ENCODE data around the gene CAPRIN1.

Gene CAPRIN1

DNA sequence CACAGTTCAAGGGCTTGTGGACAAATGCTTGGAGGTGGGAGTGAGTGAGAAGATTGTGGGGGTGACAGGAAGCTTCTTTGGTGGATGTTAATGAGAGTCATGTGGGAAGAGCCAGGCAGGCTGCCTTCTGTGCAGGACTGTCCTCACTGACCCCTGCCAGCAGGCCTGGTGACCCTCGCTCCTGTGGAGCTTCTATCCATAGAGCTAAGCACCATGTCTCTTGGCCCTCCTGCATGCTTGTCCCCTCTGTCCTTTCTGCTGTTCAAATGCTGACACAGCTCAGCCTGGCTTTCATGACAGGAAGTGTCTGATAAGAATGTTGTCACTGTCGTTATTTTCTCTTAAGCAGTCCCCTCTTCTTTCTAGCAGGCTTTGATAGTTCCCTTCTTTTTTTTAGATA, 91.5 kb downstream of the CAPRIN1 start:
- POLR2A ChIA-PET = no interaction called here
- CTCF ChIA-PET = interaction anchor here (0.9 to 1.5 kb wide), 2 partner anchors 33 to 146 kb away, joined by 3 to 4 read pairs; no protein-coding TSS in a partner anchor
- no peak for DNase-seq (ENCODE audit: low read depth, low spot score)

GRCh38 chr11:34145073-34145472, 93.5 kb downstream of the CAPRIN1 start:
- no peak for TF ChIP-seq CTCF (IDR thresholded peaks at IDR 0.05; ENCODE audit: insufficient read depth, low read length, missing control alignments)

More for the DNA sequence above, 91.5 kb downstream of the CAPRIN1 start:
- TF ChIP-seq CTCF (IDR thresholded peaks at IDR 0.05; ENCODE audit: insufficient read depth, low read length, missing control alignments) = no peak
- H3K4me3 ChIP-seq (ENCODE audit: low read depth, low read length) = no peak overlapping the region

DNA sequence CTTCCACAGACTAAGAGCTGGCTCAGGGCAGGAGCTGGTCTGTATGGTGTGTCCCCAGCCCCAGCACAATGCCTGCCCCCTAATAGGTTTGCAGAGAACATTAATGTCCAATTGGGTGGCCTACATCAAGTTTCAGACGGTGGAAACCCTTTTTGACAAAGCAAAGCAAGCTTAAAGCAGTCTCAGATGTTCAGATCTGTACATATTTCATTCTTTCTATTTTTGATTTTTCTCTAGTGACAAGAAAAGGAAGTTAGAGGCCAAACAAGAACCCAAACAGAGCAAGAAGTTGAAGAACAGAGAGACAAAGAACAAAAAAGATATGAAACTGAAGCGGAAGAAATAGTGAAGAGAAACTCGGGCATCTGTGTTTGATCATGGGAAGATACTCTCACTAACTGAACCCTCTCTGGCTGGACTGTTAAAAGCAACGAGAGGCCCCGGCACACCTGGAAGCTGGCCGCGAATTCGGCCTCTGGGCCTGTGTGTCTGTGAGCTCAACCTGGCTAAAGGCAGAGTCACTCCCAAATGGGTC, 94.4 kb downstream of the CAPRIN1 start:
- no peak overlapping the region for H3K4me3 ChIP-seq (ENCODE audit: low read depth, low read length)
- DNase-seq (ENCODE audit: low read depth, low spot score) = no peak
- ChIA-PET POLR2A (no interaction called here), CTCF (interaction anchor here (1.1 to 1.5 kb wide), 3 partner anchors 22 to 34 kb away, joined by 3 to 8 read pairs (median 3); no protein-coding TSS in a partner anchor)
- TF ChIP-seq CTCF (IDR thresholded peaks at IDR 0.05; ENCODE audit: insufficient read depth, low read length, missing control alignments) = no peak

More at GRCh38 chr11:34145073-34145472, 93.5 kb downstream of the CAPRIN1 start:
- ChIA-PET POLR2A (no interaction called here), CTCF (interaction anchor here (1.1 to 1.3 kb wide), 3 partner anchors 20 to 35 kb away, joined by 3 read pairs; no protein-coding TSS in a partner anchor)
- DNase-seq (ENCODE audit: low read depth, low spot score) = no peak
- H3K4me3 ChIP-seq (ENCODE audit: low read depth, low read length) = no peak overlapping the region

DNA sequence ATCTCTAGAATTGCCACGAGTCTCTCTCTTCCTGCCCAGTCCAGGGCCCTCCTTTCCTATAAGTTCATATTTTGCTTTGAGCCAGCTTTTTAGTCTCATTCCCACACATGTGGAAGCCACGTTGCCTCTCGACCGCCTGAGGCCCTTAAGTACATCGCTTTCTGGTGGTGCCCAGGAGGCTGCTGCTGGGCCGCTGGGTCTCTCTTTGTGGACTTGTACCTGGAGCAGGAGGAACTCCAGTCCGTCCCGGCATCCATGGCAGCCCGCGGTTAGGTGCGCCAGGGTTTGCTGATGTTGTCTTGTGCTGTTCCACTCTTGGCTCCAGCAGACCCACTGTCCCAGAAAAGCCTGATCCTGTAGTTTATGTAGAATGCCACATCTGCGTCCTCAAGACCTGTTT, 94.9 kb downstream of the CAPRIN1 start:
- no peak for TF ChIP-seq CTCF (IDR thresholded peaks at IDR 0.05; ENCODE audit: insufficient read depth, low read length, missing control alignments)
- ChIA-PET CTCF (interaction anchor here (1.5 kb wide), 1 partner anchor 28 kb away, joined by 8 read pairs; no protein-coding TSS in a partner anchor), POLR2A (no interaction called here)
- no peak for DNase-seq (ENCODE audit: low read depth, low spot score)
- H3K4me3 ChIP-seq (ENCODE audit: low read depth, low read length) = no peak overlapping the region

GRCh38 chr11:34146866-34147265, 95.3 kb downstream of the CAPRIN1 start:
- CTCF ChIA-PET = interaction anchor here (1.5 kb wide), 1 partner anchor 28 kb away, joined by 8 read pairs; no protein-coding TSS in a partner anchor
- no peak overlapping the region for H3K4me3 ChIP-seq (ENCODE audit: low read depth, low read length)
- POLR2A ChIA-PET = no interaction called here
- no peak for TF ChIP-seq CTCF (IDR thresholded peaks at IDR 0.05; ENCODE audit: insufficient read depth, low read length, missing control alignments)
- DNase-seq (ENCODE audit: low read depth, low spot score) = no peak

GRCh38 chr11:34147581-34147980, 96.0 kb downstream of the CAPRIN1 start:
- TF ChIP-seq CTCF (IDR thresholded peaks at IDR 0.05; ENCODE audit: insufficient read depth, low read length, missing control alignments) = no peak
- ChIA-PET CTCF (interaction anchor here (1.0 to 1.7 kb wide), 3 partner anchors 12 to 202 kb away, joined by 3 to 5 read pairs (median 3); no protein-coding TSS in a partner anchor), POLR2A (interaction anchor here (0.6 kb wide), 1 partner anchor 312 kb away, joined by 5 read pairs; no protein-coding TSS in a partner anchor)
- H3K4me3 ChIP-seq (ENCODE audit: low read depth, low read length) = no peak overlapping the region
- no peak for DNase-seq (ENCODE audit: low read depth, low spot score)

All from AG04449 (cell line).